ENCODE data around the gene HECW1. TPM values are rescaled to one million over a fixed set of nuclear protein-coding genes. Genes with fewer than 3 reads are reported as not detected.

The HECW1 gene
- total RNA-seq, 3 donors from 2014 or later (not counting 1 experiment from before 2014, with no cell fraction given) = not detected

- ATAC-seq (no peak), DNase-seq (no peak)
- H3K27me3 Mint-ChIP-seq (ENCODE audit: low read depth in 2 of 2) = peaks cover 24 to 27% of the 10 kb centered on the region in 2 donors
- Histone ChIP-seq H3K4me3 (ENCODE audit: low read length) (no peak overlapping the region), H3K4me1 (ENCODE audit: control insufficient read depth, insufficient read depth, low read length) (no peaks in the 10 kb centered on the region), H3K9me3 (ENCODE audit: control insufficient read depth, insufficient read depth, low read length) (no peaks in the 10 kb centered on the region), H3K36me3 (ENCODE audit: control insufficient read depth, insufficient read depth, low read length) (no peaks in the 10 kb centered on the region), H3K27ac (ENCODE audit: low read length) (no peak overlapping the region), H3K27me3 (ENCODE audit: control insufficient read depth, insufficient read depth, low read length) (no peaks in the 10 kb centered on the region)
- H3K36me3 Mint-ChIP-seq = no peaks in the 10 kb centered on the region
- TF ChIP-seq CTCF (IDR thresholded peaks at IDR 0.05) = no peak
- WGBS (ENCODE audit: insufficient coverage) = 91% methylated on average over 7 of the region's 7 CpGs
- H3K4me3 Mint-ChIP-seq = no peak overlapping the region
- intact Hi-C loops (cut with micrococcal nuclease) = no loop called here
- no peak overlapping the region for H3K27ac Mint-ChIP-seq
- H3K9me3 Mint-ChIP-seq = no peaks in the 10 kb centered on the region
- H3K4me1 Mint-ChIP-seq = no peaks in the 10 kb centered on the region
These were observed 282.1 kb downstream of the HECW1 start for GRCh38 chr7:43394441-43395130.

GRCh38 chr7:43395351-43395750, 282.9 kb downstream of the HECW1 start:
- no peak overlapping the region for H3K27ac ChIP-seq (ENCODE audit: low read length)
- H3K36me3 Mint-ChIP-seq = no peaks in the 10 kb centered on the region
- H3K9me3 ChIP-seq (ENCODE audit: control insufficient read depth, insufficient read depth, low read length) = no peaks in the 10 kb centered on the region
- H3K4me1 ChIP-seq (ENCODE audit: control insufficient read depth, insufficient read depth, low read length) = no peaks in the 10 kb centered on the region
- H3K4me3 Mint-ChIP-seq = no peak overlapping the region
- peaks cover 24 to 27% of the 10 kb centered on the region in 2 donors for H3K27me3 Mint-ChIP-seq (ENCODE audit: low read depth in 2 of 2)
- ATAC-seq = no peak
- no peak for DNase-seq
- 80% methylated on average over 2 of the region's 2 CpGs for WGBS (ENCODE audit: insufficient coverage)
- H3K9me3 Mint-ChIP-seq = no peaks in the 10 kb centered on the region
- no peaks in the 10 kb centered on the region for H3K4me1 Mint-ChIP-seq
- no peak overlapping the region for H3K27ac Mint-ChIP-seq
- no peaks in the 10 kb centered on the region for H3K36me3 ChIP-seq (ENCODE audit: control insufficient read depth, insufficient read depth, low read length)
- no peak for TF ChIP-seq CTCF (IDR thresholded peaks at IDR 0.05)
- H3K4me3 ChIP-seq (ENCODE audit: low read length) = no peak overlapping the region
- intact Hi-C loops (cut with micrococcal nuclease) = no loop called here
- H3K27me3 ChIP-seq (ENCODE audit: control insufficient read depth, insufficient read depth, low read length) = no peaks in the 10 kb centered on the region

GRCh38 chr7:43396187-43396740, 283.8 kb downstream of the HECW1 start:
- TF ChIP-seq CTCF (IDR thresholded peaks at IDR 0.05) = no peak

GRCh38 chr7:43398831-43399230, 286.4 kb downstream of the HECW1 start:
- H3K27me3 Mint-ChIP-seq (ENCODE audit: low read depth in 2 of 2) = peaks cover 27 to 42% of the 10 kb centered on the region in 2 donors
- no peaks in the 10 kb centered on the region for H3K27me3 ChIP-seq (ENCODE audit: control insufficient read depth, insufficient read depth, low read length)
- no peaks in the 10 kb centered on the region for H3K36me3 Mint-ChIP-seq
- H3K4me3 Mint-ChIP-seq = no peak overlapping the region
- no peaks in the 10 kb centered on the region for H3K9me3 ChIP-seq (ENCODE audit: control insufficient read depth, insufficient read depth, low read length)
- no peaks in the 10 kb centered on the region for H3K9me3 Mint-ChIP-seq
- DNase-seq (no peak), ATAC-seq (no peak)
- no peak overlapping the region for H3K4me3 ChIP-seq (ENCODE audit: low read length)
- no peak for TF ChIP-seq CTCF (IDR thresholded peaks at IDR 0.05)
- H3K4me1 ChIP-seq (ENCODE audit: control insufficient read depth, insufficient read depth, low read length) = no peaks in the 10 kb centered on the region
- H3K4me1 Mint-ChIP-seq = no peaks in the 10 kb centered on the region
- intact Hi-C loops (cut with micrococcal nuclease) = no loop called here
- H3K27ac ChIP-seq (ENCODE audit: low read length) = no peak overlapping the region
- H3K27ac Mint-ChIP-seq = no peak overlapping the region
- H3K36me3 ChIP-seq (ENCODE audit: control insufficient read depth, insufficient read depth, low read length) = no peaks in the 10 kb centered on the region

More at GRCh38 chr7:43396187-43396740, 283.8 kb downstream of the HECW1 start:
- WGBS (ENCODE audit: insufficient coverage) = 30% methylated on average over 1 of the region's 2 CpGs
- H3K4me3 Mint-ChIP-seq = no peak overlapping the region
- no peaks in the 10 kb centered on the region for H3K9me3 Mint-ChIP-seq
- no peaks in the 10 kb centered on the region for H3K27me3 ChIP-seq (ENCODE audit: control insufficient read depth, insufficient read depth, low read length)
- peaks cover 27 to 30% of the 10 kb centered on the region in 2 donors for H3K27me3 Mint-ChIP-seq (ENCODE audit: low read depth in 2 of 2)
- no peaks in the 10 kb centered on the region for H3K36me3 ChIP-seq (ENCODE audit: control insufficient read depth, insufficient read depth, low read length)
- H3K4me1 ChIP-seq (ENCODE audit: control insufficient read depth, insufficient read depth, low read length) = no peaks in the 10 kb centered on the region
- H3K9me3 ChIP-seq (ENCODE audit: control insufficient read depth, insufficient read depth, low read length) = no peaks in the 10 kb centered on the region
- no peak overlapping the region for H3K4me3 ChIP-seq (ENCODE audit: low read length)
- intact Hi-C loops (cut with micrococcal nuclease) = no loop called here
- DNase-seq (no peak), ATAC-seq (no peak)
- H3K27ac ChIP-seq (ENCODE audit: low read length) = no peak overlapping the region
- H3K36me3 Mint-ChIP-seq = no peaks in the 10 kb centered on the region
- H3K27ac Mint-ChIP-seq = no peak overlapping the region
- H3K4me1 Mint-ChIP-seq = no peaks in the 10 kb centered on the region

Measured in natural killer cell (primary cell).